ENCODE data around the gene PTGES.
"Not testable (repeated sequence)": the region's sequence is repeated elsewhere in the genome, so short reads cannot be mapped to it uniquely, and the experiment has no call there.

DNA sequence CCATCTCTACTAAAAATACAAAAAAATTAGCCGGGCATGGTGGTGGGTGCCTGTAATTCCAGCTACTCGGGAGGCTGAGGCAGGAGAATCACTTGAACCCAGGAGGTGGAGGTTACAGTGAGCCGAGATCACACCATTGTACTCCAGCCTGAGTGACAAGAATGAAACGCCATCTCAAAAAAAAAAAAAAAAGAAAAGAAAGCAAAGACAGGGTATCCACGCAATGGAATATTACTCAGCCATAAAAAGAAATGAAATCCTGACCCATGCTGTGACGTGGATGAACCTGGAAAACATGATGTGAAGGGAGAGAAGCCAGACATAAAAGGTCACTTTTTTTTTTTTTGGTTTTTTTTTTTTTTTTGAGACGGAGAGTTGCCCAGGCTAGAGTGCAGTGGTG lies 7.9 kb upstream of the PTGES start:
- TF ChIP-seq, protein P1, sequence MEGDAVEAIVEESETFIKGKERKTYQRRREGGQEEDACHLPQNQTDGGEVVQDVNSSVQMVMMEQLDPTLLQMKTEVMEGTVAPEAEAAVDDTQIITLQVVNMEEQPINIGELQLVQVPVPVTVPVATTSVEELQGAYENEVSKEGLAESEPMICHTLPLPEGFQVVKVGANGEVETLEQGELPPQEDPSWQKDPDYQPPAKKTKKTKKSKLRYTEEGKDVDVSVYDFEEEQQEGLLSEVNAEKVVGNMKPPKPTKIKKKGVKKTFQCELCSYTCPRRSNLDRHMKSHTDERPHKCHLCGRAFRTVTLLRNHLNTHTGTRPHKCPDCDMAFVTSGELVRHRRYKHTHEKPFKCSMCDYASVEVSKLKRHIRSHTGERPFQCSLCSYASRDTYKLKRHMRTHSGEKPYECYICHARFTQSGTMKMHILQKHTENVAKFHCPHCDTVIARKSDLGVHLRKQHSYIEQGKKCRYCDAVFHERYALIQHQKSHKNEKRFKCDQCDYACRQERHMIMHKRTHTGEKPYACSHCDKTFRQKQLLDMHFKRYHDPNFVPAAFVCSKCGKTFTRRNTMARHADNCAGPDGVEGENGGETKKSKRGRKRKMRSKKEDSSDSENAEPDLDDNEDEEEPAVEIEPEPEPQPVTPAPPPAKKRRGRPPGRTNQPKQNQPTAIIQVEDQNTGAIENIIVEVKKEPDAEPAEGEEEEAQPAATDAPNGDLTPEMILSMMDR (IDR thresholded peaks at IDR 0.05) = not testable (repeated sequence)
- not testable (repeated sequence) for TF ChIP-seq EP300, POLR2A (IDR thresholded peaks at IDR 0.05)

All from tibial nerve (tissue), 4 donors.